Kidney epithelial cell (primary cell): ENCODE data around the gene TDRD12. TPM values are rescaled to one million over a fixed set of nuclear protein-coding genes. Genes with fewer than 3 reads are reported as not detected.

Source experiments
- DNase-seq: peaks from one replicate; pipeline ENCODE4 v3.0.0-alpha.2; 2010; ENCODE audit warnings: low read depth
- H3K27me3 ChIP-seq: 2 replicates; pipeline ENCODE4 v1.6.0; 2011; ENCODE audit warnings: low read length; ENCODE audit not compliant: control insufficient read depth, insufficient read depth
- H3K36me3 ChIP-seq: 2 replicates; pipeline ENCODE4 v1.5.1; 2011; ENCODE audit warnings: low read length; ENCODE audit not compliant: control insufficient read depth, insufficient read depth
- H3K4me3 ChIP-seq: 2 replicates; pipeline ENCODE4 v1.5.1; 2011; ENCODE audit warnings: low read depth, mild to moderate bottlenecking, control low read depth, low read length
- CTCF ChIP-seq: IDR thresholded peaks from 2 replicates; pipeline ENCODE4 v1.5.1; 2011; ENCODE audit warnings: mild to moderate bottlenecking, moderate library complexity, low read length, control low read depth, inconsistent platforms; ENCODE audit not compliant: insufficient read depth, poor library complexity, severe bottlenecking
- total RNA-seq: library from RNA; depleted of rRNA; stranded (reverse); fragments of >200 nt; gene quantifications from 2 replicates; pipeline ENCODE4 v1.2.3, GENCODE V29; 2015

TDRD12 gene
- total RNA-seq, 1 donor from 2014 or later: 0.29 TPM

DNA sequence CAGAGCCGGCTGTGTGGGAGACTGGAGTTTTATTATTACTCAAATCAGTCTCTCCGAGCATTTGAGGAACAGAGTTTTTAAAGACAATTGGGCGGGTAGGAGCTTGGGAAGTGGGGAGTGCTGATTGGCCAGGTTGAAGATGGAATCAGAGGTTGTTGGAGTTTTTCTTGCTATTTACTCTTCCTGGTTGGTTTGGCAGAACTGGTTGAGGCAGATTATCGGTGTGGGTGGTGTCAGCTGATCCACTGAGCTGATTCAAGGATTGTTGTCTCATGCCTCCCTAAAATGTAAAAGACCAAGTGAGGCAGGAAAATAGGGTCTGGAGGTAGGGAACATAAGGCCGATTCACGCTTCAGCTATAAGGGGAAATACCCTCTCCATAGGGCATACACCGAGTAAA, 1.3 kb upstream of the TDRD12 start:
- no peaks in the 10 kb centered on the region for H3K36me3 ChIP-seq
- no peak overlapping the region for H3K4me3 ChIP-seq
- TF ChIP-seq CTCF: no peak
- H3K27me3 ChIP-seq: no peaks in the 10 kb centered on the region
- no peak for DNase-seq

- Histone ChIP-seq H3K27me3 (no peaks in the 10 kb centered on the region), H3K36me3 (no peaks in the 10 kb centered on the region), H3K4me3 (no peak overlapping the region)
- no peak for DNase-seq
- no peak for TF ChIP-seq CTCF
These were observed 809 bp downstream of the TDRD12 start for GRCh38 chr19:32720216-32720935.

GRCh38 chr19:32720936-32721250, 1.3 kb downstream of the TDRD12 start:
- DNase-seq: no peak
- Histone ChIP-seq H3K4me3 (no peak overlapping the region), H3K36me3 (no peaks in the 10 kb centered on the region), H3K27me3 (no peaks in the 10 kb centered on the region)
- TF ChIP-seq CTCF: no peak

DNA sequence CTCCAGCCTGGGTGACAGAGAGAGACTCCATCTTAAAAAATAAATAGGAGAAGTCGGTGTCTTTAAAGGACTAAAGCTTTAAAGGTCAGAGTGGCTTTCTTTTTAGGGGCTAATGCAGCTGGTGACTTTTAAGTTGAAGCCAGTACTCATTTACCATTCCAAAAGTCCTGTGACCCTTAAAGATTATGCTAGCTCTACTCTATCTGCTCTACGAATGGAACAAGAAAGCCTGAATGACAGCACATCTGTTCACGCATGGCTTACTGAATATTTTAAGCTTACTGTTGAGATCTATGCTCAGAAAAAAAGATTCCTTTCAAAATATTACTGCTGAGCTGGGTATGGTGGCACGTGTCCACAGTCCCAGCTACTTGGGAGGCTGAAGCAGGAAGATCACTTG, 16.4 kb downstream of the TDRD12 start:
- Histone ChIP-seq H3K36me3 (no peaks in the 10 kb centered on the region), H3K27me3 (peaks cover 3% of the 10 kb centered on the region), H3K4me3 (no peak overlapping the region)
- DNase-seq: no peak
- TF ChIP-seq CTCF: no peak

- TF ChIP-seq CTCF: no peak
- Histone ChIP-seq H3K36me3 (no peaks in the 10 kb centered on the region), H3K27me3 (peaks cover 3% of the 10 kb centered on the region), H3K4me3 (no peak overlapping the region)
- DNase-seq: no peak
These were observed 23.5 kb downstream of the TDRD12 start for GRCh38 chr19:32743021-32743420.

DNA sequence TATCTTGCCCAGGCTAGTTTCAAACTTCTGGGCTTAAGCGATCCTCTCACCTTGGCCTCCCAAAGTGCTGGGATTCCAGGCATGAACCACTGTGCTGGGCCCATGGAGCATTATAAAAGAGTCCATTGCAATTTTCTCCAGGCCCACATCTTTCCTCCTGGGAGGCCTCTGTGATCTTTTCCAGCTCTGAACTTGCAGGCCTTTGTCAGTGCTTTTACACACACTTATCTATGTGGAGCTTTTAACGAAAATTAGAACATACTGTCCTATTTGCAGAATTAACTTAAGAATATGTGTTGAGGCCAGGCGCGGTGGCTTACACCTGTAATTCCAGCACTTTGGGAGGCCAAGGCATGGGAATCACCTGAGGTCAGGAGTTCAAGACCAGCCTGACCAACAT, 23.9 kb downstream of the TDRD12 start:
- Histone ChIP-seq H3K27me3 (peaks cover 3% of the 10 kb centered on the region), H3K36me3 (no peaks in the 10 kb centered on the region), H3K4me3 (no peak overlapping the region)
- no peak for TF ChIP-seq CTCF
- DNase-seq: no peak
